Esophagus (tissue), 2 donors: Measurements from ENCODE around the gene RAP1GAP. TPM values are rescaled to one million over a fixed set of nuclear protein-coding genes. Genes with fewer than 3 reads are reported as not detected.

Experiments
- H3K27ac ChIP-seq, 2 donors: one replicate each; pipeline ENCODE4 v1.5.1; 2013; ENCODE audit warnings: low read depth in 2 of 2, mild to moderate bottlenecking in 2 of 2, inconsistent platforms in 1 of 2, low read length in 1 of 2, moderate library complexity in 1 of 2
- H3K27me3 ChIP-seq, 2 donors: one replicate each; pipeline ENCODE4 v1.6.1; 2013; ENCODE audit warnings: low read length in 2 of 2, control low read depth in 1 of 2, mild to moderate bottlenecking in 1 of 2; ENCODE audit not compliant: insufficient read depth in 2 of 2, control insufficient read depth in 1 of 2
- H3K36me3 ChIP-seq, 2 donors: one replicate each; pipeline ENCODE4 v1.6.1; 2013; ENCODE audit warnings: low read length in 1 of 2; ENCODE audit not compliant: control insufficient read depth in 2 of 2, insufficient read depth in 2 of 2
- H3K4me1 ChIP-seq, 2 donors: one replicate each; pipeline ENCODE4 v1.6.1; 2013; ENCODE audit warnings: low read length in 1 of 2; ENCODE audit not compliant: control insufficient read depth in 2 of 2, insufficient read depth in 2 of 2
- H3K4me3 ChIP-seq, 2 donors: one replicate each; pipeline ENCODE4 v1.5.1; 2013; ENCODE audit warnings: low read length in 2 of 2, mild to moderate bottlenecking in 2 of 2, low read depth in 1 of 2, moderate library complexity in 1 of 2
- H3K9me3 ChIP-seq, 2 donors: one replicate each; pipeline ENCODE4 v1.6.1; 2013; ENCODE audit warnings: mild to moderate bottlenecking in 2 of 2, low read depth in 1 of 2, low read length in 1 of 2, moderate library complexity in 1 of 2; ENCODE audit not compliant: control insufficient read depth in 2 of 2, insufficient read depth in 1 of 2
- WGBS, 2 donors: extraction: QIAGEN DNeasy Blood & Tissue Kit; methylation state at CpG; one replicate each; pipeline ENCODE4 v1.1.7; 2013; 5-methylcytosine and 5-hydroxymethylcytosine counted together
- polyA plus RNA-seq, 2 donors: library from polyadenylated mRNA; stranded (reverse); fragments of 200-250 nt; gene quantifications; one replicate each; pipeline ENCODE4 v1.2.3, GENCODE V29; 2013
- donor health status: healthy with polysubstance abuse.
- donor health status: Bipolar disorder and iron deficiency.

The RAP1GAP gene
- polyA plus RNA-seq, 2 donors, result 3.5 to 12.2 TPM

DNA sequence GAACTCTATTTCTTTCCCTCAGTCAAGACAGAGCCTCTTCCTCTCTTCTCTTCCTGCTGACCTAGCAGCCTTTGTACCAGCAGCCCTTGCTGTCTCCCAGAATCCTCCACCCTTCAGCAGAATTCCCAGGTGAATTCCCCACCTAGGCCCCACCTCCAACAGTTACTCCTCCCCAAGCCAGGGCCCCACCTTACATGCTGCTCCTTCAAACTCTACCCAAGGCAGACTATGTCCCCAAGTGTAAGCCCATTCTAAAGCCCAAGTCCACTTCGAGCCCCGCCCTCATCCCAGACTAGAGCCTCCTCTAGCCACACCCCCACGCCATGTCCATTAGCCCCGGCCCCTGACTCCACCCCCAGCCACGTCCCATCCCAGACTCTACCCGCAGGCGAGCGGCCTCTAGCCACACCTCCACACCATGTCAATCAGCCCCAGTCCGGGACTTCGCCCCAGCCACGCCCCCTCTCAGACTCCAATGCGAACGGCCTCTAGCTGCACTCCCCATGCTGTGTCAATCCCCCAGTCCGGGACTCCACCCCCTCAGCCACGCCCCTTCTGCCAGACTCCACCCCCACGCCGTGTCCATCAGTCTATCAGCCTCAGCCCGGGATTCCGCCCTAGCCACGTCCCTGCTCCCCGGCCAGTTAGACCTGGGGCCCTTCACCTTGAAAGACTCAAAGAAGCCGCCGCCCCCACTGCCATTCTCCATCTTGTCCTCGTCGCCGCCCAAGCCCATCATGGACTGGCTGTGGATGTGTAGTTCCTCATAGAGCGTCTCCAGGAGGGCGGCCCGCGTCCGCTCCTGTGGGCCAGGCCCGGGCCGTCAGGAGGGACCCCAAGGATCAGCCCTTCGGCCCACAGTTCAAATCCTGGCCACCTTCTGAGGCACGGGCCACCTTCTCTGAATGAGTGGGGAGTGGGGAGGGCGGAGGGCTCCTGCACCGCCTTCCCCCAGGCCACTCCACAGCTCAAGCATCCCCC lies 61.3 kb downstream of the RAP1GAP start:
- H3K4me1 ChIP-seq, result peaks cover 0 to 5% of the 10 kb centered on the region in 2 donors
- no peak overlapping the region for H3K27ac ChIP-seq

DNA sequence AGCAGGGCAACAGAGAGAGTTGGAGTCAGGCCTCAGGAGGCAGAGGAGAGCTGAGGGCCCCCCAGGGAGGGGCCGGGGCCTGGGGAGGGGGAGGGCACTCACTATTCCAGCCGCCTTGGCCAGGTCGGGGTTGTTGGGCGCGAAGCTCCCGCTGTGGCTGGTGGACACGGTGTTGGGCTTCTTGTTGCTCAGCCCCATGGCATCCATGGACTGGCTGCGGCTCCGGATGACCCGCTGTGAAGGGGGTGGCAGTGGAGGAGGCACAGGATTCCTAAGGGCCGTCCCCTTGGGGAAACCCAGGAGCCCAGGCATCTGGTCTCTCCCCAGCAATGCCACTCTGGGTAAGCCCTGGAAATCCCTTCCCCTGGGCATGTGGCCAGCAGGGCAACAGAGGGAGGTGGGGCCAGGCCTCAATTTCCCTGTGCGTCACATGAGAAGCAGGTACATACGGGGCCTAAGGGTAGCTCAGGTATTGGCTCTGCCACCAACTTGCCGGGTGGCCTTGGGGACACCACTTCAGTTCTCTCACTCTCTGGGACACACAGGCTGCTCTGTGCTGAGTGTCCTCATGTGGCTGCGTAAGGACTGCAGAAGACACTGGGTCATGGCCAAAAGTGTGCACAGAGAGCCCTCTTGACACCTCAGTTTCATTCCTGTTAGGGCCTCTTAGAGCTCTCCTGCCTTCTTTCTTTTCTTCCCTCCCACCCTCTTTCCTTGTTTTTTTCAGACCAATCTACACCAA lies 63.0 kb downstream of the RAP1GAP start:
- WGBS, 2 donors, result 90 to 93% methylated on average over 14 to 15 of the region's 15 CpGs
- Histone ChIP-seq H3K4me1 (peaks cover 0 to 5% of the 10 kb centered on the region in 2 donors), H3K9me3 (no peaks in the 10 kb centered on the region), H3K27ac (no peak overlapping the region), H3K36me3 (no peaks in the 10 kb centered on the region), H3K27me3 (no peaks in the 10 kb centered on the region), H3K4me3 (no peak overlapping the region)

More for the DNA sequence above, 61.3 kb downstream of the RAP1GAP start:
- no peak overlapping the region for H3K4me3 ChIP-seq
- no peaks in the 10 kb centered on the region for H3K27me3 ChIP-seq
- no peaks in the 10 kb centered on the region for H3K9me3 ChIP-seq
- WGBS, 2 donors, result 42 to 43% methylated on average over 35 to 37 of the region's 37 CpGs
- peaks cover 0 to 2% of the 10 kb centered on the region in 2 donors for H3K36me3 ChIP-seq

DNA sequence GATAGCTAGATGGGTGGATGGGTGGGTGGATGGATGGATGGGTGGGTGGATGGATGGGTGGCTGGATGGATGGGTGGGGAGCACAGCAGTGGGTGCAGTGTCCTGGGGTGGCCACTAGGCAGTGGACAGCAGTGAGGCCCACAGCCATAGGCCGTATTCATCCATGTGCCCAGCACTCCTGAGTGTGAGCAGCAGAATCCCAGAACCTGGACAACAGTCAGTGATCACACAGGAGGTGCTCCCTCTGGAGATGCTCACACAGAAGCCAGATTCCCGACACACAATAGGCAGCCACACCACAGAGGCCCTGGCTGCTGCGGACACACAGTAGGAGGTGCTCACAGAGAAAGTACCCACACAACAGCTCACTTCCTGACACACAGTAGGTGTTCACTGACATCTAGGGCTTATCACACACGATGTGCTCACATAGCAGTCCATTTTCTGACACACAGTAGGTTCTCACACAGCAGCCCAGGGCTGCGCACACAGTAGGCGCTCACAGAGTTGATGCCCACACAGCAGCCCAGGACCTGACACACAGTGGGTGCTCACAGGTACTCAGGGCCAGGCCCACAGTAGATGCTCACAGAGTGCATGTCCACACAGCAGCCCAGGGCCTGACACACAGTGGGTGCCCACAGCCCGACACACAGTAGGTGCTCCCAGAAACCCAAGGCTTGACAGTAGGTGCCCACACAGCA lies 64.0 kb downstream of the RAP1GAP start:
- H3K27me3 ChIP-seq, result no peaks in the 10 kb centered on the region
- 89 to 95% methylated on average over 7 of the region's 7 CpGs for WGBS, 2 donors
- no peak overlapping the region for H3K27ac ChIP-seq
- no peaks in the 10 kb centered on the region for H3K36me3 ChIP-seq
- H3K4me1 ChIP-seq, result peaks cover 0 to 5% of the 10 kb centered on the region in 2 donors
- no peak overlapping the region for H3K4me3 ChIP-seq
- no peaks in the 10 kb centered on the region for H3K9me3 ChIP-seq

DNA sequence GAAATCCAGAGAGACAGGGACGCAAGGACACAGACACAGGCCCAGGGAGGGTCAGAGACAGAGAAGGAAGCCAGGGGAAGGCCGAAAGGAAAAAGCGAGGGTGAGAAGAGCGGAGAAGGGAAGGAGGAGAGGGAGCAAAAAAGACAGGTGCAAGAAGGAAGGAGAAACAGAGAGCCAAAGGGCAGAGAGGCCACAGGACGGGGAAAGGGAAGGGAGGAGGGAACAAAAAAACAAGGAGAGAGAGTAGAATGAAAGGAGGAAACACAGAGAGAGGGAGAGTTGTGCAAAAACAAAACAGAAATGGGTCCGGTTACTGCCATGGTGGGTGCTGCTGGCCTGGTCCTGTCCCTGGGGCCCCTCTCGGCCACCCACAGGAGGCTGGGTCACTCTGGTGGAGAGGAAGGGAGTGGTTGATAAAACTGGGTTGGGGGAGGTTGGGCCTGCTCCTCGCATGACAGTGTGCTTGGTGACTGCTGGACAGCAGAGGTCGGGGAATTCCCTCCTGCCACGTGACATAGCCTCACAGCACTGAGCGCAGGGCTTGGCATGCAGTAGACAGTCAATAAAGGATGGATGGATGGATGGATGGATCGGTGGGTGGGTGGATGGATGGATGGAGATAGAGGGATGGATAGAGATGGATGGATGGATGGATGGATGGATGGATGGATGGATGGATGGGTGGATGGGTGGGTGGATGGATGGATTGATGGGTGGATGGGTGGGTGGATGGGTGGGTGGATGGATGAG lies 64.8 kb downstream of the RAP1GAP start:
- H3K36me3 ChIP-seq, result no peaks in the 10 kb centered on the region
- no peak overlapping the region for H3K27ac ChIP-seq
- peaks cover 0 to 5% of the 10 kb centered on the region in 2 donors for H3K4me1 ChIP-seq
- no peak overlapping the region for H3K4me3 ChIP-seq
- 87 to 90% methylated on average over 12 of the region's 12 CpGs for WGBS, 2 donors
- H3K27me3 ChIP-seq, result no peaks in the 10 kb centered on the region
- H3K9me3 ChIP-seq, result no peaks in the 10 kb centered on the region

DNA sequence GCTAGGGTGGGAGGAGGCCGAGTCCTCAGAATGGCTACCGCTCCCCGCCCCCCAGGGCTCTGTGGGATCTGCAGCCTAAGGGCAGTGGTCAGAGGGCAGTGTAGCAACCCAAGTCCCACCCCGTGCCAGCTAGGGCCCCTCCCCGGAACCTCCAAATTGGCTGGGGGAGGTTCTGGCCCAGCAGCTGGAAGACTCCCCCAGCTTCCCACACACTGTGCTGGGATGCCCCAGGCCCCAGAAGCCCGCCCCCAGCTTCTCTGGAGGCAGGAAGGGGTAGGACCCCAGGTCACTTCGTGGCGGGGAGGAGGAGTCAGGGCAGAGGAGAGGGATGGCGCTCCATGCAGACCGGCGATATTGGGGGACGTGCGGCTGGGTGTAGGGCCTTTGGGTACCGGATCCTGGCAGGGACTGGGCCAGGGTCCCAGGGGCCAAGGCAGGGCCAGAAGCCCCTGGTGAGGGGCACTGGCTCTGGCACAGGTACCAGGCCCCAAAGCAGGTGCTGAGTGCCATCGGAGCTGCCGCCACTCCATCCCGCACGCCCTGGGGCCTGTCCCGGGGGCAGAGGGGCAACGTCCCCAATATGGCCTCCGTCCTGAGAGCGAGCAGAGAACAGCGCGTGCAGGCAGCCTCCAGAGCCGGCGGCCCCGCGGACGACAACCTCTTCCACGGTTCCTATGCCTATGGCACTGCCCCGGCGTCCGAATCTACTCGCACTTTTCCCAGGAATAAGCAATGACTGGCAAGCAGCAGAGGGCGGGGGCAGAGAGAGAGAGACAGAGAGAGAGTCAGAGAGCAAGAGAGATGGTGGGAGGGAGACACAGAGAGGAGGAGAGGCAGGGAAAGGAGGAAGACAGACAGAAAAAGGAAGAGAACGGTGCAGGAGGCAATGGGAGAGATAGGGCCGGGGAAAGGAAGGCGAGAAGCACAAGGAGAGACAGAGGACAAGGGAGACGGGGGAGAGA lies 65.7 kb downstream of the RAP1GAP start:
- WGBS, 2 donors, result 89 to 90% methylated on average over 35 to 39 of the region's 39 CpGs

DNA sequence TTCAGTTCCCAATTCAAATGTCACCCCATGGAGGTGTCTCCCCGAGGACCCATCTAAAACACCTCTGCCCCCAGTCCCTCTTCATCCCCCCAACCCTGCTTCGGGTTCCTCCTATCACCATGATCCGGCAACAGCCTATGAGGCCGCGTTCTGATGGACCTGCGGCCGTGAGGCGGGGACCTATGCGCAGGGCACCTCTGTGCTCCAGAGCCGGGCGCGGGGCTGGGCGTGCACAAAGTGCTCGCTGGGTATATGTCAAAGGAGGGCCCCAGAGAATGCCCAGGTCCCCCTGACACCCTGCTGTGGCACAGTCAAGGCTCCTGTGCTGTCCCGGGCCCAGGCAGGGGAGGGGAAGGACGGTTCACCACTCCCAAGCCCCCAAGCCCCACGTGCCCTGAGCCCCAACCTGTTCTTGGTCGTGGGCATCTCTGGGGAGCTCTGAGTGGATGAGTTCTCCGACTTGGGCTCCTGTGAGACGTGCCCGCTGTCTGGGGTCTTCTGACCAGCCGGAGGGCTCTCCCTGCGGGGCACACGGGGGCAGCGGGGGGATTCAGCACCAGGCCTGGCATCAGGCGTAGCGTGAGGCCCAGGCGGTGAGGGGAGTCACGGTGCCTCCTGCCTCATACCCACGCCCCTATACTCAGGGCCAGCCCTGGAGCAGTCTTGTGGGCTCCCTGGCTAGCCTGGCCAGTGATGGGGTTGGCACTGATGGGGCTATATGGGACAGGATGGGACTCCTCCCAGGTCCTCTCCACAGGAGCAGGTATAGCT lies 67.7 kb downstream of the RAP1GAP start:
- Histone ChIP-seq H3K9me3 (no peaks in the 10 kb centered on the region), H3K27ac (no peak overlapping the region), H3K27me3 (no peaks in the 10 kb centered on the region), H3K4me3 (no peak overlapping the region), H3K4me1 (no peaks in the 10 kb centered on the region), H3K36me3 (no peaks in the 10 kb centered on the region)
- 91 to 92% methylated on average over 30 of the region's 30 CpGs for WGBS, 2 donors

More for the DNA sequence above, 65.7 kb downstream of the RAP1GAP start:
- Histone ChIP-seq H3K9me3 (no peaks in the 10 kb centered on the region), H3K36me3 (no peaks in the 10 kb centered on the region), H3K27me3 (no peaks in the 10 kb centered on the region), H3K4me3 (no peak overlapping the region), H3K27ac (no peak overlapping the region), H3K4me1 (peaks cover 0 to 5% of the 10 kb centered on the region in 2 donors)

DNA sequence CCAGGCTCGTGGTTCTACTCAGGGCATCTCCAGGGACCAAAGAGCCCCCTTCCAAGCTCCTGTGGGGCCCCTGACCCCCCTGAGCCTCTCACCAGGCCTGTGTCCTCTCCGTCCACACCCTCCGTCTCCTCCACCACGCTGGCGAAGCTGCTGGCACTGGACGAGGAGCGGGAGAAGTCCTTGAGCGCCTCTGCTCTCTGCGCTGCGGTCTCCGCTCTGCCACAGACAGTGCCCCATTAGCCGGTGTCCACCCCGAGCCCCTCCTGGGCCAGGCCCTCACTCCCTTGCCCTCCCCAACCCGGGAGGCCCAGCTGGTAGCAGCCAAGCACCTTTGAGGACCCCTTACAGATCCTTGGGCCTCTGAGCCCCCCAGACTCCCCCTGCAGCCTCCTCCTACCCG lies 69.8 kb downstream of the RAP1GAP start:
- Histone ChIP-seq H3K4me1 (no peaks in the 10 kb centered on the region), H3K36me3 (no peaks in the 10 kb centered on the region), H3K4me3 (no peak overlapping the region), H3K9me3 (no peaks in the 10 kb centered on the region), H3K27me3 (no peaks in the 10 kb centered on the region), H3K27ac (no peak overlapping the region)
- WGBS, 2 donors, result 86 to 88% methylated on average over 15 of the region's 15 CpGs

DNA sequence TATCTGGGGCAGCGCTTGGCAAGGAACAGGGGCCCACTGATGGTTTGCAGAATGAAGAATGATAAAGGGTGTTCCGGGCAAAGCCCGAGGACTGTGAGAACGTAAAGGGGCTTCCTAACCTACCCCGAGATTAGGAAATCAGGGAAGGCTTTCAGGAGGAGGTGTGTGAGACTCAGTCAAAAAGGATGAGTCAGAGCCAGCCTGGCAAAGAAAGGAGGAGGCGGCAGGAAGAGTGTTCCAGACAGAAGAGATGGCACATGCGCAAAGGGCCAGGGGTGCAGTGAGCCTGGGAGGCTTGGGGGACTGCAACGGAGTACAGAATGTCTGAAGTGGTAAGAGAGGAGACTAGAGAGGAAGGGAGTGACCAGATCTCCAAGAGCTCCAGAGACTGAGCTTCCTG lies 70.3 kb downstream of the RAP1GAP start:
- H3K4me1 ChIP-seq, result no peaks in the 10 kb centered on the region
- 75 to 77% methylated on average over 8 of the region's 8 CpGs for WGBS, 2 donors
- H3K9me3 ChIP-seq, result no peaks in the 10 kb centered on the region
- no peak overlapping the region for H3K27ac ChIP-seq
- H3K27me3 ChIP-seq, result no peaks in the 10 kb centered on the region
- no peaks in the 10 kb centered on the region for H3K36me3 ChIP-seq
- no peak overlapping the region for H3K4me3 ChIP-seq
